ENCODE results near the gene PDPK1.
A peak's percentile ranks its signal among the peaks of the same experiment; 100 is the strongest.

The PDPK1 gene

GRCh38 chr16:2499890-2500429 lies 37.9 kb upstream of the PDPK1 start:
- Histone ChIP-seq H2AFZ (ENCODE audit: low read depth) (no peak overlapping the region), H3K27me3 (ENCODE audit: insufficient read depth, low read depth) (no peaks in the 10 kb centered on the region), H3K4me2 (no peak overlapping the region), H3K36me3 (ENCODE audit: insufficient read depth) (no peaks in the 10 kb centered on the region), H3K9ac (no peak overlapping the region), H3K4me3 (IDR thresholded peaks at IDR 0.05; ENCODE audit: insufficient read depth, low read depth, low read length) (no peak overlapping the region), H3K4me1 (ENCODE audit: low read depth, poor library complexity, severe bottlenecking) (no peaks in the 10 kb centered on the region), H3K27ac (no peak overlapping the region), H4K20me1 (ENCODE audit: insufficient read depth) (no peaks in the 10 kb centered on the region), H3K79me2 (ENCODE audit: insufficient read depth, low read depth) (no peaks in the 10 kb centered on the region)
- no peak for TF ChIP-seq CTCF (conservative IDR thresholded peaks at IDR 0.05; ENCODE audit: low read depth, low read length)

- H4K20me1 ChIP-seq (ENCODE audit: insufficient read depth), result no peaks in the 10 kb centered on the region
- H3K79me2 ChIP-seq (ENCODE audit: insufficient read depth, low read depth), result no peaks in the 10 kb centered on the region
- no peak overlapping the region for H3K4me3 ChIP-seq (IDR thresholded peaks at IDR 0.05; ENCODE audit: insufficient read depth, low read depth, low read length)
- no peak for TF ChIP-seq CTCF (conservative IDR thresholded peaks at IDR 0.05; ENCODE audit: low read depth, low read length)
- H3K9ac ChIP-seq, result no peak overlapping the region
- H3K4me1 ChIP-seq (ENCODE audit: low read depth, poor library complexity, severe bottlenecking), result no peaks in the 10 kb centered on the region
- H3K4me2 ChIP-seq, result no peak overlapping the region
- H3K36me3 ChIP-seq (ENCODE audit: insufficient read depth), result no peaks in the 10 kb centered on the region
- H2AFZ ChIP-seq (ENCODE audit: low read depth), result no peak overlapping the region
- no peak overlapping the region for H3K27ac ChIP-seq
- H3K27me3 ChIP-seq (ENCODE audit: insufficient read depth, low read depth), result no peaks in the 10 kb centered on the region
These were observed 37.3 kb upstream of the PDPK1 start for GRCh38 chr16:2500430-2500917.

- Histone ChIP-seq H3K4me1 (ENCODE audit: low read depth, poor library complexity, severe bottlenecking) (no peaks in the 10 kb centered on the region), H3K79me2 (ENCODE audit: insufficient read depth, low read depth) (no peaks in the 10 kb centered on the region), H3K9ac (no peak overlapping the region), H3K27me3 (ENCODE audit: insufficient read depth, low read depth) (no peaks in the 10 kb centered on the region), H3K4me3 (IDR thresholded peaks at IDR 0.05; ENCODE audit: insufficient read depth, low read depth, low read length) (no peak overlapping the region), H4K20me1 (ENCODE audit: insufficient read depth) (no peaks in the 10 kb centered on the region), H3K4me2 (no peak overlapping the region), H3K27ac (no peak overlapping the region), H2AFZ (ENCODE audit: low read depth) (no peak overlapping the region), H3K36me3 (ENCODE audit: insufficient read depth) (no peaks in the 10 kb centered on the region)
- TF ChIP-seq CTCF (conservative IDR thresholded peaks at IDR 0.05; ENCODE audit: low read depth, low read length), result peak; percentile 96
These were observed 36.7 kb upstream of the PDPK1 start for GRCh38 chr16:2500918-2501750.

GRCh38 chr16:2501946-2502895 lies 35.6 kb upstream of the PDPK1 start:
- no peak overlapping the region for H3K4me3 ChIP-seq (IDR thresholded peaks at IDR 0.05; ENCODE audit: insufficient read depth, low read depth, low read length)
- H3K36me3 ChIP-seq (ENCODE audit: insufficient read depth), result no peaks in the 10 kb centered on the region
- TF ChIP-seq CTCF (conservative IDR thresholded peaks at IDR 0.05; ENCODE audit: low read depth, low read length), result no peak
- H3K27ac ChIP-seq, result no peak overlapping the region
- no peak overlapping the region for H2AFZ ChIP-seq (ENCODE audit: low read depth)
- no peaks in the 10 kb centered on the region for H3K27me3 ChIP-seq (ENCODE audit: insufficient read depth, low read depth)
- H3K9ac ChIP-seq, result no peak overlapping the region
- no peaks in the 10 kb centered on the region for H3K79me2 ChIP-seq (ENCODE audit: insufficient read depth, low read depth)
- no peaks in the 10 kb centered on the region for H3K4me1 ChIP-seq (ENCODE audit: low read depth, poor library complexity, severe bottlenecking)
- H3K4me2 ChIP-seq, result no peak overlapping the region
- no peaks in the 10 kb centered on the region for H4K20me1 ChIP-seq (ENCODE audit: insufficient read depth)
